ENCODE results near the gene MAP1B. TPM values are rescaled to one million over a fixed set of nuclear protein-coding genes. Genes with fewer than 3 reads are reported as not detected.

Gene MAP1B
- total and polyA plus RNA-seq, 2 donors: 1.6 to 3.1 TPM

DNA sequence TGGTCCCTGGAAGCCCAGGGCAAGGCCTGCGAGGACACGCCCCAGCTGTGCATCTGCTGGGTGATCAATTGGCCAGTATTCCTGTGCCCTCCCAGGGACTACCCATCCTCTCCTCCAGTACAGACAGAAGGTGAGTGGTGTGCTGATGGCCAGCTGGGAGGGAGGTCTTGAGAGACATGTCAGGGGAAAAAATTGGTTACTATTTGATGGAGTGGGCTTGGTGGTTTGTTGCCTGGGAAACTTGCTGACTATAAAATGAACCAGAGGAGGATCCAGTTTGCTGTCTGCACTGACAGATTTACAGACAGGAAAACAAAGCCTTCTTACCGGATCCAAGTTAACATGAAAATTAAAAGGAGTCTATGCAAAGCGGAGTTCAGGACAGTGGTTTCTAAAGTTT lies 40.3 kb downstream of the MAP1B start:
- Histone ChIP-seq H3K9me3 (ENCODE audit: control insufficient read depth in 2 of 2, insufficient read depth in 1 of 2, low read length in 1 of 2) (no peaks in the 10 kb centered on the region), H3K4me1 (ENCODE audit: control insufficient read depth in 2 of 2, insufficient read depth in 2 of 2, low read length in 2 of 2) (no peaks in the 10 kb centered on the region), H3K4me3 (ENCODE audit: low read length in 2 of 2) (no peak overlapping the region), H3K36me3 (ENCODE audit: control insufficient read depth in 2 of 2, insufficient read depth in 2 of 2, low read length in 1 of 2) (no peaks in the 10 kb centered on the region), H3K27ac (ENCODE audit: low read depth in 1 of 2, low read length in 1 of 2) (no peak overlapping the region), H3K27me3 (ENCODE audit: control insufficient read depth in 2 of 2, insufficient read depth in 1 of 2, low read length in 1 of 2) (no peaks in the 10 kb centered on the region)
- WGBS: 97% methylated on average over 4 of the region's 4 CpGs
- DNase-seq (ENCODE audit: low read depth in 6 of 9, low spot score in 9 of 9): no peak

GRCh38 chr5:72149742-72150141 lies 42.5 kb downstream of the MAP1B start:
- Histone ChIP-seq H3K27ac (ENCODE audit: low read depth in 1 of 2, low read length in 1 of 2) (no peak overlapping the region), H3K36me3 (ENCODE audit: control insufficient read depth in 2 of 2, insufficient read depth in 2 of 2, low read length in 1 of 2) (no peaks in the 10 kb centered on the region), H3K4me3 (ENCODE audit: low read length in 2 of 2) (no peak overlapping the region), H3K27me3 (ENCODE audit: control insufficient read depth in 2 of 2, insufficient read depth in 1 of 2, low read length in 1 of 2) (no peaks in the 10 kb centered on the region), H3K4me1 (ENCODE audit: control insufficient read depth in 2 of 2, insufficient read depth in 2 of 2, low read length in 2 of 2) (no peaks in the 10 kb centered on the region), H3K9me3 (ENCODE audit: control insufficient read depth in 2 of 2, insufficient read depth in 1 of 2, low read length in 1 of 2) (no peaks in the 10 kb centered on the region)
- 98% methylated on average over 2 of the region's 2 CpGs for WGBS
- DNase-seq (ENCODE audit: low read depth in 6 of 9, low spot score in 9 of 9): no peak

GRCh38 chr5:72151169-72151568 lies 43.9 kb downstream of the MAP1B start:
- no peak for DNase-seq (ENCODE audit: low read depth in 6 of 9, low spot score in 9 of 9)
- Histone ChIP-seq H3K27ac (ENCODE audit: low read depth in 1 of 2, low read length in 1 of 2) (no peak overlapping the region), H3K27me3 (ENCODE audit: control insufficient read depth in 2 of 2, insufficient read depth in 1 of 2, low read length in 1 of 2) (peaks cover 0 to 3% of the 10 kb centered on the region in 2 donors), H3K9me3 (ENCODE audit: control insufficient read depth in 2 of 2, insufficient read depth in 1 of 2, low read length in 1 of 2) (no peaks in the 10 kb centered on the region), H3K4me1 (ENCODE audit: control insufficient read depth in 2 of 2, insufficient read depth in 2 of 2, low read length in 2 of 2) (no peaks in the 10 kb centered on the region), H3K36me3 (ENCODE audit: control insufficient read depth in 2 of 2, insufficient read depth in 2 of 2, low read length in 1 of 2) (no peaks in the 10 kb centered on the region), H3K4me3 (ENCODE audit: low read length in 2 of 2) (no peak overlapping the region)

DNA sequence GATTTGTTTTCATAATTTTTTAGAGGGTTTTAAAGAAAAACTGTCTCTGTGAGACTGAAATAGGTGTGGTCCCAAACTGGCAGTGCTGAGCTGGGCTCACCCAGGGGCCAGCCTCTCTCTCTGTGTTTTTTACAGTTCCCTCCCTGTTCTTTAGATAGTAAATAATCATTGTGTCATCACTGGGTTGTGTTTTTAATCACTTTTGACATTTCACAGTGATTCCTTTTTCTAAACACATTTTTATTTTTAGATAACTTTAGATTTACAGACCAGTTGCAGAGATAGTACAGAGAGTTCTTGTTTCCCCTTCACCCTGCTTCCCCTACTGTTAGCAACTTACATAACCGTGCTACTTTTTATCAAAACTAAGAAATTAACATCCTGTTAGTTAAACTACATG lies 44.4 kb downstream of the MAP1B start:
- Histone ChIP-seq H3K9me3 (ENCODE audit: control insufficient read depth in 2 of 2, insufficient read depth in 1 of 2, low read length in 1 of 2) (no peaks in the 10 kb centered on the region), H3K4me3 (ENCODE audit: low read length in 2 of 2) (no peak overlapping the region), H3K36me3 (ENCODE audit: control insufficient read depth in 2 of 2, insufficient read depth in 2 of 2, low read length in 1 of 2) (no peaks in the 10 kb centered on the region), H3K27me3 (ENCODE audit: control insufficient read depth in 2 of 2, insufficient read depth in 1 of 2, low read length in 1 of 2) (peaks cover 0 to 3% of the 10 kb centered on the region in 2 donors), H3K27ac (ENCODE audit: low read depth in 1 of 2, low read length in 1 of 2) (no peak overlapping the region), H3K4me1 (ENCODE audit: control insufficient read depth in 2 of 2, insufficient read depth in 2 of 2, low read length in 2 of 2) (no peaks in the 10 kb centered on the region)
- DNase-seq (ENCODE audit: low read depth in 6 of 9, low spot score in 9 of 9): no peak
- 28% methylated on average over 1 of the region's 1 CpG for WGBS

DNA sequence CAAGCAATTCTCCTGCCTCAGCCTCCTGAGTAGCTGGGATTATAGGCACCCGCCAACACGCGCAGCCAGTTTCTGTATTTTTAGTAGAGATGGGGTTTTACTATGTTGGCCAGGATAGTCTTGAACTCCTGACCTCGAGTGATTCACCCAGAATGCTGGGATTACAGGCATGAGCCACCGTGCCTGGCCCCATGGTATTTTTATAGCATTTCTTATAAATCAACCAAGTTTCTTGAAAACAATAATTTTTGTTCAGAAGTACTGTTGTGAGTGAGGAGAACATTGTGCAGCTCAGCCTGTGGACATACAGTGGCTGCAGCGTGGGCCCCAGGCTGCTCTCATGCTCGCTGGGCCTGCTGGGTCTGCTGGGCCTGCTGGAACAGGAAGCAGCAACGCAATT lies 45.3 kb downstream of the MAP1B start:
- 92% methylated on average over 8 of the region's 8 CpGs for WGBS
- no peaks in the 10 kb centered on the region for H3K4me1 ChIP-seq (ENCODE audit: control insufficient read depth in 2 of 2, insufficient read depth in 2 of 2, low read length in 2 of 2)

GRCh38 chr5:72153551-72153950 lies 46.3 kb downstream of the MAP1B start:
- H3K9me3 ChIP-seq (ENCODE audit: control insufficient read depth in 2 of 2, insufficient read depth in 1 of 2, low read length in 1 of 2): no peaks in the 10 kb centered on the region
- H3K4me1 ChIP-seq (ENCODE audit: control insufficient read depth in 2 of 2, insufficient read depth in 2 of 2, low read length in 2 of 2): no peaks in the 10 kb centered on the region
- H3K27me3 ChIP-seq (ENCODE audit: control insufficient read depth in 2 of 2, insufficient read depth in 1 of 2, low read length in 1 of 2): peaks cover 0 to 3% of the 10 kb centered on the region in 2 donors
- H3K36me3 ChIP-seq (ENCODE audit: control insufficient read depth in 2 of 2, insufficient read depth in 2 of 2, low read length in 1 of 2): no peaks in the 10 kb centered on the region
- no peak overlapping the region for H3K27ac ChIP-seq (ENCODE audit: low read depth in 1 of 2, low read length in 1 of 2)
- H3K4me3 ChIP-seq (ENCODE audit: low read length in 2 of 2): no peak overlapping the region
- DNase-seq (ENCODE audit: low read depth in 6 of 9, low spot score in 9 of 9): no peak
- WGBS: 94% methylated on average over 4 of the region's 4 CpGs

More for the DNA sequence above, 45.3 kb downstream of the MAP1B start:
- Histone ChIP-seq H3K9me3 (ENCODE audit: control insufficient read depth in 2 of 2, insufficient read depth in 1 of 2, low read length in 1 of 2) (no peaks in the 10 kb centered on the region), H3K36me3 (ENCODE audit: control insufficient read depth in 2 of 2, insufficient read depth in 2 of 2, low read length in 1 of 2) (no peaks in the 10 kb centered on the region), H3K27me3 (ENCODE audit: control insufficient read depth in 2 of 2, insufficient read depth in 1 of 2, low read length in 1 of 2) (peaks cover 0 to 3% of the 10 kb centered on the region in 2 donors), H3K4me3 (ENCODE audit: low read length in 2 of 2) (no peak overlapping the region), H3K27ac (ENCODE audit: low read depth in 1 of 2, low read length in 1 of 2) (no peak overlapping the region)
- no peak for DNase-seq (ENCODE audit: low read depth in 6 of 9, low spot score in 9 of 9)

DNA sequence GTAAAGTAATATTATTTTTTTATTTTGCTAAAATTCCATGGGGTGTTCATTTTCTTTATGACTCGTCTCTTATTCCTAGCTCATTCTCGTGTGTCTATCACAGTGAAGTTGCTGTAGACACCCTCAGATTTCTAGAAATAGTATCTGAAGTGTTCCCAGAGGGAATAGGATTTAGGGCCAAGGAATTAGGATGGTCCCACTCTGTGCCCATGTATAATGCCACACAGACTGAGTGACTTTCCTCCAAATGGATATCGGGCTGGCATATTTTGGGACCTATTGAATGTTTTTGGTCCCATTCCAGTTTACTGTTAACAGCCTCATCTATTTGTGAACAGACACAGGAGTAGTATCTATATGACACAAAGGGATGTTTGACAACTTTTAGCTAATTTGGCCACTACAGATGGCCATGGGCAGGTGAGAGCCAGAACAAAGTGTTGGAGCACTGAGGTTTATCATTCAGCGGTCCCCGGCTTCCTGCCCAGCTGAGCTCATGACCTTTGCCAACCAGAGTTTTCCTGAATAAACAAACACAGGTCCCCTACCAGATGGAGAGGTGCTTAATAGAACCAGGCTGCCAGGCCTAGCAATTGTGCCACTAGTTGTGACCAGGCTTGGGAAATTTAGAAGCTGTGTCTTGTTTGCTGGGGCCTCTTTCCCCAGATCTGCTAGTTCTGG lies 46.9 kb downstream of the MAP1B start:
- no peak for DNase-seq (ENCODE audit: low read depth in 6 of 9, low spot score in 9 of 9)
- Histone ChIP-seq H3K4me1 (ENCODE audit: control insufficient read depth in 2 of 2, insufficient read depth in 2 of 2, low read length in 2 of 2) (no peaks in the 10 kb centered on the region), H3K27me3 (ENCODE audit: control insufficient read depth in 2 of 2, insufficient read depth in 1 of 2, low read length in 1 of 2) (peaks cover 0 to 3% of the 10 kb centered on the region in 2 donors), H3K4me3 (ENCODE audit: low read length in 2 of 2) (no peak overlapping the region), H3K9me3 (ENCODE audit: control insufficient read depth in 2 of 2, insufficient read depth in 1 of 2, low read length in 1 of 2) (no peaks in the 10 kb centered on the region), H3K36me3 (ENCODE audit: control insufficient read depth in 2 of 2, insufficient read depth in 2 of 2, low read length in 1 of 2) (no peaks in the 10 kb centered on the region), H3K27ac (ENCODE audit: low read depth in 1 of 2, low read length in 1 of 2) (no peak overlapping the region)
- WGBS: 91% methylated on average over 5 of the region's 5 CpGs

DNA sequence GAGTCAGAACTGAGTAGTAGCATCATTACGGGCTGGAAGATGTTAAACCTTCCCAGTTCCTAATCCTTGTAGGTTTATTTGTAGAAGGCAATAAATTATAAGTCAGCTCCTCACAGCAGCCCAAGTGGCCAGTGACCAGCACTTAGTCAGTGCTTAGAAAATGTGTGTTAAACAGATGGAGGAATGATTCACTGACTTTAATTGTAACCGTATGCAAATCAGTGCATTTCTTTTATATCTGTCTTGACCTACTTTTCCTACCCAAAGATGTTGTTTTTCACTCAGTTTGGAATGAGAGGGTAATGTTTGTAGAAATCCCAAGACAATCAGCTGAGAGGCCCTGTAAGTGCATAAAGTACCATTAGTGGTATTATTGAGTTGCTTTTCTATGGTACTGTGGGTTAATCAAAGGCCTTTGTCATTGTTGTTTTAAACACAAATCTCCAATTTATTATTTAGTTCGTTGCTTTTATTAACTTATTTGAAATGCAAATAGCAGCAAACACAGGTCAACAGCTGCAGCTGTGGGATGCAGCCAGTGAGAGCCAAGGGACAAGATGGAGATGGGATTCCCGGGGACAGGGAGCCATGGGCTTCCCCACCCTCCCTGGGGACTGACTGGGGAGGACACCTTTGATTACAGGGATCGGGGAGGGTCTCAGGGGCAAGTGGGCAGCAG lies 49.8 kb downstream of the MAP1B start:
- Histone ChIP-seq H3K27me3 (ENCODE audit: control insufficient read depth in 2 of 2, insufficient read depth in 1 of 2, low read length in 1 of 2) (peaks cover 0 to 3% of the 10 kb centered on the region in 2 donors), H3K4me1 (ENCODE audit: control insufficient read depth in 2 of 2, insufficient read depth in 2 of 2, low read length in 2 of 2) (no peaks in the 10 kb centered on the region), H3K4me3 (ENCODE audit: low read length in 2 of 2) (no peak overlapping the region), H3K36me3 (ENCODE audit: control insufficient read depth in 2 of 2, insufficient read depth in 2 of 2, low read length in 1 of 2) (no peaks in the 10 kb centered on the region), H3K9me3 (ENCODE audit: control insufficient read depth in 2 of 2, insufficient read depth in 1 of 2, low read length in 1 of 2) (no peaks in the 10 kb centered on the region), H3K27ac (ENCODE audit: low read depth in 1 of 2, low read length in 1 of 2) (no peak overlapping the region)
- DNase-seq (ENCODE audit: low read depth in 6 of 9, low spot score in 9 of 9): no peak
- WGBS: 85% methylated on average over 5 of the region's 5 CpGs

DNA sequence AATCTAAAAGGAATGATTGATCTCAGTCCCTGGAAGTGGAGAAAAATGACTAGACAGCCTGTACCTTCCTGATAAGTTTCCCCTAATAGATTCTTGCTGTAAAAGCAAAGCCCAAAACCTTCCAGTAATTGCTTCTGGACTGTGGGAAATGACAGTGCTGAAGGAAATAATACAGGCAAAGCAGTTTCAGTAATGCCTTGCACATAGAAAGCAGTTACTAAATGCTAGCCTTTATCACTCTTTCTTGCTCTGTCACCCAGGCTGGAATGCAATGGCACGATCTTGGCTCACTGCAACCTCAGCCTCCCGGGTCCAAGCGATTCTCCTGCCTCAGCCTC lies 50.3 kb downstream of the MAP1B start:
- no peak for DNase-seq (ENCODE audit: low read depth in 6 of 9, low spot score in 9 of 9)
- Histone ChIP-seq H3K27ac (ENCODE audit: low read depth in 1 of 2, low read length in 1 of 2) (no peak overlapping the region), H3K36me3 (ENCODE audit: control insufficient read depth in 2 of 2, insufficient read depth in 2 of 2, low read length in 1 of 2) (no peaks in the 10 kb centered on the region), H3K4me3 (ENCODE audit: low read length in 2 of 2) (no peak overlapping the region), H3K27me3 (ENCODE audit: control insufficient read depth in 2 of 2, insufficient read depth in 1 of 2, low read length in 1 of 2) (peaks cover 0 to 3% of the 10 kb centered on the region in 2 donors), H3K4me1 (ENCODE audit: control insufficient read depth in 2 of 2, insufficient read depth in 2 of 2, low read length in 2 of 2) (no peaks in the 10 kb centered on the region), H3K9me3 (ENCODE audit: control insufficient read depth in 2 of 2, insufficient read depth in 1 of 2, low read length in 1 of 2) (no peaks in the 10 kb centered on the region)
- 97% methylated on average over 3 of the region's 3 CpGs for WGBS

Data from thymus (tissue), 11 donors.